Measurements from ENCODE around the gene CCP110. TPM values are rescaled to one million over a fixed set of nuclear protein-coding genes. Genes with fewer than 3 reads are reported as not detected.

The CCP110 gene
- total and polyA plus RNA-seq, 4 donors, result 4.4 to 26.2 (median 12.9) TPM

DNA sequence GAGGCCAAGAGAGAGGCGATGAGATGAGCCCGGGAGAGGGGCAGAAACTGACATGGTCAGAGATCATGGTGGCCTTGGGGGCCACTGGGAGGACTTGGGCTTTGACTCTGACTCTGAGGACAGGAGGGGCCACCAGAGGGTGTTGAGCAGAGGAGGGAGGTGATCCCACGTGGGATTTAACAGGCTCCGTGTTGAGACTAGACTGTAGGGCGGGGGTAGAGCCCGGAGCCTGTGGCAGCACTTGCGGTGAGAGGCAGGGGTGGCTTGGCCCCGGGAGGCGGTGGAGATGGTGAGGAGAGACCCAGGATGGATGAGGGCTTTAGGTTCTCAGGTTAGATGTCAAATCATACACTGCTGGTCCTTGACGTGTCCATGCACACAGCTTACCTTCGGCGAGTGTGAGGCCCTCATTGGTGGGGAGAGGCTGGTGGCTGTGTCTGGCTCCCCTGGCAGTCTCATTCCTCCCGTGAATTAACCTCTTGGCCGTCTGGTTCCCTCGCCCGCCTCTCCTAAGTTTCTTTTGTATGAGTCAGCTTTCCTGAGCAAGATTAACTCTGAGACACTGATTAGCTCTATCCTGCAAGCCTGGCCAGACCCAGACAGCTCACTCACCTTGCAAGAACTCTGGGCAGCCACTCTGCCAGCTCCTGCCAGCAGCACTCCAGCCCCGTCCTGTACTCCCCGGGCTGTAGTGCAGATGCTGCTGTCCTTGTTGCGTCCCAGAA is 71.5 kb downstream of the CCP110 start:
- WGBS, 2 donors, result 13 to 48% methylated on average over 19 of the region's 19 CpGs
- Histone ChIP-seq H3K36me3 (ENCODE audit: control insufficient read depth in 1 of 2, insufficient read depth in 2 of 2, low read length in 1 of 2) (peaks cover 0 to 2% of the 10 kb centered on the region in 2 donors), H3K9me3 (ENCODE audit: control insufficient read depth, low read length) (no peaks in the 10 kb centered on the region), H3K27ac (ENCODE audit: low read depth in 1 of 2, low read length in 2 of 2) (no peak overlapping the region), H3K4me1 (ENCODE audit: control insufficient read depth in 1 of 2, insufficient read depth in 2 of 2, low read length in 2 of 2) (no peaks in the 10 kb centered on the region), H3K4me3 (ENCODE audit: low read length in 2 of 2) (no peak overlapping the region), H3K27me3 (ENCODE audit: control insufficient read depth in 1 of 2, insufficient read depth in 2 of 2, low read length in 1 of 2) (no peaks in the 10 kb centered on the region)
- DNase-seq, result no peak
- peak; percentile 31 for ATAC-seq (ENCODE audit: low FRiP score)
- intact Hi-C loops (cut with DNase I), result no loop called here

DNA sequence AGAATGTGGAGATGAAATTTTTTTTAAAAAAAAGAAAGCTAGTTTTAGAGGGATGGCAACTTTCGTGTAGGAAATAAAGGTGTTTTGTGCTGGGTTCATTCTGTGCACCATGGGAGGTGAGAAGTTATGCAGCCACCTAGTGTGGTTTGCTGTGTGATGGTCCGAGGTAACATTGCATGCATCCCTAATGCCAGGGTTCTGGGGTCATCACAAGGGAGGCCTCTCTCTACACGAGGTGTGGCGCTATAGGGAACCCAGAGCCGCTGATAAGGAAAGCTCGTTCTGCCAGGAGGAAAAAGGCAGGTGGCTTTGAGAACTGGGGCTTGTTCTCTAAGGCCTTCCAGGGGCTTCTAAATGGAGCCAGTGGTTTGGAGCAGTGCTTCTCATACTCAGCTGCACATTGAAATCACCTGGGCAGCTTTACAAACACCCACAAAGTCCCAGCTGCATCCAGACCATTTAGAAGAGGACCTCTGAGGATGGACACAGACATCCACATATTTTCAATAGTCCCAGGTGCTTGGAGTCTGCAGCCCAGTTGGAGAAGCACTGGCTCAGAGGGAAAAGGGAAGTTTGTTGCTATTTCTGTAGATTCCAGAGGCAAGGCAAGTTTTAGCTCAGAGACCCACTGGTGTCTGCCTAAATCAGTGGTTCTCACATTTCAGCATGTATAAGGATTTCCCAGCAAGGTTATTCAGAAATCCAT is 75.2 kb downstream of the CCP110 start:
- Histone ChIP-seq H3K4me1 (ENCODE audit: control insufficient read depth in 1 of 2, insufficient read depth in 2 of 2, low read length in 2 of 2) (no peaks in the 10 kb centered on the region), H3K36me3 (ENCODE audit: control insufficient read depth in 1 of 2, insufficient read depth in 2 of 2, low read length in 1 of 2) (no peaks in the 10 kb centered on the region), H3K27ac (ENCODE audit: low read depth in 1 of 2, low read length in 2 of 2) (no peak overlapping the region), H3K9me3 (ENCODE audit: control insufficient read depth, low read length) (no peaks in the 10 kb centered on the region), H3K27me3 (ENCODE audit: control insufficient read depth in 1 of 2, insufficient read depth in 2 of 2, low read length in 1 of 2) (no peaks in the 10 kb centered on the region), H3K4me3 (ENCODE audit: low read length in 2 of 2) (no peak overlapping the region)
- ATAC-seq (ENCODE audit: low FRiP score), result no peak
- intact Hi-C loops (cut with DNase I), result no loop called here
- 71 to 81% methylated on average over 6 of the region's 6 CpGs for WGBS, 2 donors
- DNase-seq, result no peak

DNA sequence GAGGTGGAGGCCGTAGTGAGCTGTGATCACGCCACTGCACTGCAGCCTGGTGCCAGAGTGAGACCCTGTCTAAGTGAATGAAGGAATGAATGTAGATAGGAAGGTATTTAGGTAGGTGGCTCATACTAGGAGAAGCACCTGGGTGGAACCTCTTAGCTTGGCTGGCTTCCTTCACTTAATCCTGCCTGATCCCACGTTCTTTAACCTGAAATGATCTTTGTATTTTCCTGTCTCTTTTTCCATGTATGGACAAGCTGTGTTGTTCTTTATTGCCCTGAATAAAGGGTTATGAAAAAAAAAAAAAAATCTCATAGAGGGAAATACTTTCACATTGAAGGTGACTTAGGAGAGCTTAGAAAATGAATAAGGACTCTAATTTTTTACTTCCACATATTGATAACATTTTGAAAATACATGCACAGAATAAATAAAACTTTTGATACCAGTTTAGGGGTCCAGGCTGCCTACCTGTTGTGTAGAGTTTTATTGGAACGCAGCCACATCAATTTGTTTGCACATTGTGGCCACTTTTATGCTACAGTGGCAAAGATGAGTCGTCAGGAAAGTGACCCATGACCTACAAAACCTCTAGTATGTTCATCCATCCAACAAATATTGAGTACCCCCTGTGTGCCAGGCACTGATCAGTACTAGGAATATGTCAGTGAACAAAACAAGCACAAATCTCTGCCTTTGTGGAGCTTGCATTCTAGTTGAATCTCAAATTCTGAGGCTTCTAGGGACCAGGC is 76.4 kb downstream of the CCP110 start:
- no peak for ATAC-seq (ENCODE audit: low FRiP score)
- Histone ChIP-seq H3K9me3 (ENCODE audit: control insufficient read depth, low read length) (no peaks in the 10 kb centered on the region), H3K27ac (ENCODE audit: low read depth in 1 of 2, low read length in 2 of 2) (no peak overlapping the region), H3K4me3 (ENCODE audit: low read length in 2 of 2) (no peak overlapping the region), H3K36me3 (ENCODE audit: control insufficient read depth in 1 of 2, insufficient read depth in 2 of 2, low read length in 1 of 2) (no peaks in the 10 kb centered on the region), H3K27me3 (ENCODE audit: control insufficient read depth in 1 of 2, insufficient read depth in 2 of 2, low read length in 1 of 2) (no peaks in the 10 kb centered on the region), H3K4me1 (ENCODE audit: control insufficient read depth in 1 of 2, insufficient read depth in 2 of 2, low read length in 2 of 2) (no peaks in the 10 kb centered on the region)
- 75 to 79% methylated on average over 5 of the region's 5 CpGs for WGBS, 2 donors
- no peak for DNase-seq
- intact Hi-C loops (cut with DNase I), result loop anchor here in 1 of 2 donors (10.0 kb wide), 1 partner anchor 285 kb away; the partner anchor contains the start of gene GPRC5B

DNA sequence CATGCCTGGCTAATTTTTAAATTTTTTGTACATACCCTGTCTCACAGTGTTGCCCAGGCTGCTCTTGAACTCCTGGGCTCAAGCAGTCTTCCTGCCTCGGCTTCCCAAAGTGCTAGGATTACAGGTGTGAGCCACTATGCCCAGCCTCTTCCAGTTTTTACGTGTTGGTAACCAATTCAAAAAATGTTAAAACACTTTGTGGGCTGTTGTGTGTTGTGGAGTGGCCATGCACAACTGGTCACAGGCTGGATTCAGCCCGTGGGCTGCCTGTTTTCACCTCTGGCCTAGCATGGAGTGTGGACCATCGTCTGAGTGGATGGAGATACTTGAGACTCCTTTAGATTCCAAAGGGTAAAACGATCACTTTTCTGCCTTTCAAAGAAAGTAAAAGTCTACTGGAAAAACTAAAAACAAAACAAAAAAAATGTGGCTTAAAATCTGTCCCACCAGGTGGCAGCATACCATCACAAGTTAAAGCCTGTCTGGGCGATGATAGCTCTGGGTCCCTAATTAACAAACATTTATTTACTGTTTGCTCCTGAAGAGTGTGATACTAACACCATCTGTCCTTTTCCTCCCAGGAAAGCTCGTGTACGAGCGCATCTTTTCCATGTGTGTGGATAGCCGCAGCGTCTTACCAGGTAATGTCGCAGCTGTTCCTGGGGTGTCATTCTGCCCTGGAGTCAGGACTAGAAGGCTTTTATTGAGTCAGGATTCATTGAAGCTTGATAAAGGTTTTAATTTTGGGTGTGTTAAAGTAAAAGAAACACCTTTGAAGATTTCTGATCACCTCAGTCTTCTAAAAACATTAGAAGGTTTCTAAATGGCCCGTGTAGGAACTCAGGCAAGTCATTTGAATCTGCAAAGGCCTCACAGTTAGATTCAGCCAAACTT is 77.6 kb downstream of the CCP110 start:
- no peaks in the 10 kb centered on the region for H3K9me3 ChIP-seq (ENCODE audit: control insufficient read depth, low read length)
- no peak overlapping the region for H3K4me3 ChIP-seq (ENCODE audit: low read length in 2 of 2)
- no peaks in the 10 kb centered on the region for H3K27me3 ChIP-seq (ENCODE audit: control insufficient read depth in 1 of 2, insufficient read depth in 2 of 2, low read length in 1 of 2)
- DNase-seq, result no peak
- WGBS, 2 donors, result 56% methylated on average over 13 of the region's 13 CpGs
- no peak for ATAC-seq (ENCODE audit: low FRiP score)
- no peaks in the 10 kb centered on the region for H3K36me3 ChIP-seq (ENCODE audit: control insufficient read depth in 1 of 2, insufficient read depth in 2 of 2, low read length in 1 of 2)
- H3K4me1 ChIP-seq (ENCODE audit: control insufficient read depth in 1 of 2, insufficient read depth in 2 of 2, low read length in 2 of 2), result no peaks in the 10 kb centered on the region
- intact Hi-C loops (cut with DNase I), result loop anchor here (1.0 to 10.0 kb wide), 2 partner anchors 283 to 285 kb away; partner anchors contain the start of gene GPRC5B (in 1 of the 2)
- H3K27ac ChIP-seq (ENCODE audit: low read depth in 1 of 2, low read length in 2 of 2), result no peak overlapping the region

Other genes starting within 250 kb of the CCP110 start
- not detected for gene CLEC19A, start 238.2 kb upstream of the CCP110 start, total RNA-seq
- gene CLEC19A, start 238.2 kb upstream of the CCP110 start, polyA plus RNA-seq, result not detected
- gene TMC5, start 106.1 kb upstream of the CCP110 start, total RNA-seq, result under 1 TPM in 1 of 2 donors, not detected in 1; 0.27 TPM
- gene TMC5, start 106.1 kb upstream of the CCP110 start, polyA plus RNA-seq, result 1 to 10 TPM in 1 of 2 donors, under 1 TPM in 1; 0.26 to 6.1 TPM
- 10 to 100 TPM; 33.5 to 39.0 TPM for gene GDE1, start 1.8 kb upstream of the CCP110 start, total RNA-seq
- gene GDE1, start 1.8 kb upstream of the CCP110 start, polyA plus RNA-seq, result 10 to 100 TPM; 42.7 to 55.0 TPM
- 10 to 100 TPM; 48.8 to 66.8 TPM for gene VPS35L, start 31.8 kb downstream of the CCP110 start, total RNA-seq
- gene VPS35L, start 31.8 kb downstream of the CCP110 start, polyA plus RNA-seq, result 10 to 100 TPM; 31.4 to 32.8 TPM
- 10 to 100 TPM in 1 of 2 donors, 1 to 10 TPM in 1; 7.6 to 11.6 TPM for gene KNOP1, start 194.3 kb downstream of the CCP110 start, total RNA-seq
- 10 to 100 TPM in 1 of 2 donors, 1 to 10 TPM in 1; 6.5 to 12.9 TPM for gene KNOP1, start 194.3 kb downstream of the CCP110 start, polyA plus RNA-seq
- gene IQCK, start 194.3 kb downstream of the CCP110 start, total RNA-seq, result 1 to 10 TPM; 5.0 to 10.0 TPM
- 1 to 10 TPM; 4.0 to 6.4 TPM for gene IQCK, start 194.3 kb downstream of the CCP110 start, polyA plus RNA-seq

Data from aorta (tissue), 5 donors.